ENCODE data around the gene SLC1A6.
"Not testable (repeated sequence)": the region's sequence is repeated elsewhere in the genome, so short reads cannot be mapped to it uniquely, and the experiment has no call there.

Gene SLC1A6

DNA sequence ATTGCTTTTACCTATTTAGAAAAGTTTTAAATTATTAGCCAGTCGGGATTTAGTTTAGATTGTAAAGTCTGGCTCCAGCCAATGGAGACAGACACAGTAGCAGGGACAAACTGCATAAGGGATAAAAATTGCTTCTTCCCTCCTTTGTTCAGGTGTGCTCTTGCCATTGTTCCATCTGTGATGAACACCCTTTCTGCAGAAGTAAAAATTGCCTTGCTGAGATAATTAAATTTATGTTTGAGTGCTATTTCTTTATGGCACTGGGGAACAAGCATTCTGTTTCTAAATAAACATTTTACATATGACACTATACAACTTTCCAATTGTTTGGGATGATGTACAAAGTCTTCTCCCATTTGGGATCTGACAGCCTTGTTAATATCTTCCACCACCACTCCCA, 20.4 kb downstream of the SLC1A6 start:
- in situ Hi-C loops (cut with MboI; ENCODE audit: low sequenced_read_pairs) = no loop called here

- in situ Hi-C loops (cut with MboI; ENCODE audit: low sequenced_read_pairs) = no loop called here
Observed at GRCh38 chr19:14957464-14957863, 22.2 kb downstream of the SLC1A6 start.

DNA sequence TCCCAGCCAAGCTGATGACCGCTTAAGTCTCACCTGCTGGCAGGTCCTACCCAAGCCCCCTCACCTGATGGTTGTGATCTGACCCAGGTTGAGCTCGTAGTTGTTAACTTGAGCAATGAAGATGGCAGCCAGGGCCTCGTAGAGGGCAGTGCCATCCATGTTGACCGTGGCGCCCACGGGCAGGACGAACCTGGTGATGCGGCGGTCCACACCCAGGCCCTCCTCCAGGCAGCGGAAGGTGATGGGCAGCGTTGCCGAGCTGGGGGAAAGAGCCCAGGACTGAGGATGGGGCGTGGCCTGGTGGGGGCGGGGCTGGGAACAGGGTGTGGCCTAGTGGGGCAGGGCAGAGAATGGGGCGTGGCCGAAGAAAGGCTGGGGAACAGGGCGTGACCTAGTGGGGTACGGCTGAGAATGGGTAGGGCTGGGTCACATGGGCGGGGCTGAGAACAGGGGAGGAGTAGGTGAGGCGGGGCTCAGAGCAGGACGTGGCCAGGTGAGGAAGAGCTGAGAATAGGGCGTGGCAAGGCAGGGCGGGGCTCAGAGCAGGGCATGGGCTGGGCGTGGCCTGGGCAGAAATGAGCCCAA, 25.5 kb downstream of the SLC1A6 start:
- in situ Hi-C loops (cut with MboI; ENCODE audit: low sequenced_read_pairs) = no loop called here

DNA sequence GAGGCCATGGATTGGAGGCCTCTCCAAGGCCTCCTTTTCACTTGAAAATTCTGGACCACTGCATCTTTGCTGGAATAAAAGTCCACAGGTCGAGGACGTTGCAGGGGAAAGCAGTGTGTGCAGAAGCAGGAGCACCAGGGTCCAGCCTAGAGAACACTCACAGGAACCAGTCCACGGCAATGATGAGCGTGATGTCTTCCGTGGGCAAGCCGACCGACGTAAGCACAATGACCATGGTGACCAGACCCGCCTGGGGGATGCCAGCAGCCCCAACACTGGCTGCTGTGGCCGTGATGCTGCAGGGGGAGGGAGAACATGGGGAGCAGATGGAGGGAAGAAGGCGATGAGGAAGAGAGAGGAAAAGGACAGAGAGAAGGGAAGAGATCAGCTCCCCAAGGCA, 26.9 kb downstream of the SLC1A6 start:
- in situ Hi-C loops (cut with MboI; ENCODE audit: low sequenced_read_pairs) = no loop called here

GRCh38 chr19:14950421-14950820, 29.2 kb downstream of the SLC1A6 start:
- in situ Hi-C loops (cut with MboI; ENCODE audit: low sequenced_read_pairs) = no loop called here

GRCh38 chr19:14949876-14950275, 29.8 kb downstream of the SLC1A6 start:
- in situ Hi-C loops (cut with MboI; ENCODE audit: low sequenced_read_pairs) = no loop called here

DNA sequence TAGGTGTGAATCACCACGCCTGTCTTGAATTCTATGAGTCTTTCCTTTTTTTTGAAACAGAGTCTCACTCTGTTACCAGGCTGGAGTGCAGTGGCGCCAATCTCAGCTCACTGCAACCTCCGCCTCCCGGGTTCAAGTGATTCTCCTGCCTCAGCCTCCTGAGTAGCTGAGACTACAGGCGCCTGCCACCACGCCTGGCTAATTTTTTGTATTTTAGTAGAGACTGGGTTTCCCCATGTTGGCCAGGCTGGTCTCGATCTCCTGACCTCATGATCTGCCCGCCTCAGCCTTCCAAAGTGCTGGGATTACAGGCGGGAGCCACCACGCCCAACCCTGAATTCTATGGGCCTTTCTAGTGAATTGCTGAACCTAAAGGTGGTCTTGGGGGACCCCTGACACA, 30.3 kb downstream of the SLC1A6 start:
- in situ Hi-C loops (cut with MboI; ENCODE audit: low sequenced_read_pairs) = not testable (repeated sequence)

GRCh38 chr19:14944456-14944855, 35.2 kb downstream of the SLC1A6 start:
- in situ Hi-C loops (cut with MboI; ENCODE audit: low sequenced_read_pairs) = no loop called here

- in situ Hi-C loops (cut with MboI; ENCODE audit: low sequenced_read_pairs) = no loop called here
Observed at GRCh38 chr19:14943601-14944000, 36.1 kb downstream of the SLC1A6 start.

DNA sequence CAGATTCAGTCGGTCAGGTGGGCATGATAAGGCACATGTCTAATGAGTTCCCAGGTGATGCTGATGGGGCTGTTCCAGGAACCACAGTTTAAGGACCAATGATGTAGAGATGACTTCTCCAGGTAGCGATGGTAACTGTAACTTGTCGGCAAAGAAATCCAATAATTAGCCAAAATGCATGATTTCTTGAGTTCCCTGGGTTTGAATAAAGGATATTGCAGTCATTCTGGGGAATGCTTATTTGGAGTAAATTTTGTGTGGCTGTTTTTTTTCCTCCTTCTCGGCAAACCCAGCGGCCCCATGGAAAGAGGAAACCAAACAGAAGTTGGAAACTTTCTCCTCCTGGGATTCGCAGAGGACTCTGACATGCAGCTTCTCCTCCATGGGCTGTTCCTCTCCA, 38.5 kb downstream of the SLC1A6 start, which contains the start of gene OR7C2:
Gene OR7C2, plus strand, starts transcription at position 301 of the 400 bp plus-strand sequence. Its CDS starts 0 bp downstream, at position 301.
- in situ Hi-C loops (cut with MboI; ENCODE audit: low sequenced_read_pairs) = no loop called here

GRCh38 chr19:14940266-14940665, 39.4 kb downstream of the SLC1A6 start:
- in situ Hi-C loops (cut with MboI; ENCODE audit: low sequenced_read_pairs) = no loop called here

- in situ Hi-C loops (cut with MboI; ENCODE audit: low sequenced_read_pairs) = no loop called here
Observed at GRCh38 chr19:14933506-14933905, 46.2 kb downstream of the SLC1A6 start.

DNA sequence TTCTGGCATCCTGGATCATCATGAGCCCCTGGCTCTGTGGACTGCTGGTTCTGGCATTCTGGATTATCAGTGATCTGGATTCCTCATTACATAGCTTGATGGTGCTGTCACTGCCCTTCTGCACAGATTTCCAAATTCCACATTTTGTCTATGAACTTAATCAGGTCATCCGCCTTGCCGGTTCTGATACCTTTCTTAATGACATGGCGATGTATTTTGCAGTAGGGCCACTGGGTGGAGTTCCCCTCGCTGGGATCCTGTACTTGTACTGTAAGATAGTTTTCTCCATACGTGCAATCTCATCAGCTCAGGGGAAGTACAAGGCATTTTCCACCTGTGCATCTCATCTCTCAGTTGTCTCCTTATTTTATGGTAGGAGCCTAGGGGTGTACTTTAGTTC, 62.8 kb downstream of the SLC1A6 start:
- in situ Hi-C loops (cut with MboI; ENCODE audit: low sequenced_read_pairs) = no loop called here

DNA sequence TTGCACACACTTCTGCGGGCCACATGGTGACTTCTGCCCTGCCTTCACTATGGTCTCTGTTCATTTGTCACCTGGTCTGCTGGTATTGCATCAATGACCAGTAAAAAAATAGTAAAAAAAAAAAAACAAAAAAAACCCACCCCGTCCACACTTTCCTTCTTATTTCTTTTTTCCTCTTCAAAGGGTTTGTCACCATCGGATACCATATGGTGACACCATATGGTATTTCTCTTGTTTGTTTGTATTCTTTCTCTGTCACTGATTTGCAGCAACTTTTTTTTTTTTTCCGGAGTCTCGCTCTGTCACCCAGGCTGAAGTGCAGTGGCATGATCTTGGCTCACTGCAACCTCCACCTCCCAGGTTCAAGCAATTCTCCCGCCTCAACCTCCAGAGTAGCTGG, 64.5 kb downstream of the SLC1A6 start:
- in situ Hi-C loops (cut with MboI; ENCODE audit: low sequenced_read_pairs) = no loop called here

DNA sequence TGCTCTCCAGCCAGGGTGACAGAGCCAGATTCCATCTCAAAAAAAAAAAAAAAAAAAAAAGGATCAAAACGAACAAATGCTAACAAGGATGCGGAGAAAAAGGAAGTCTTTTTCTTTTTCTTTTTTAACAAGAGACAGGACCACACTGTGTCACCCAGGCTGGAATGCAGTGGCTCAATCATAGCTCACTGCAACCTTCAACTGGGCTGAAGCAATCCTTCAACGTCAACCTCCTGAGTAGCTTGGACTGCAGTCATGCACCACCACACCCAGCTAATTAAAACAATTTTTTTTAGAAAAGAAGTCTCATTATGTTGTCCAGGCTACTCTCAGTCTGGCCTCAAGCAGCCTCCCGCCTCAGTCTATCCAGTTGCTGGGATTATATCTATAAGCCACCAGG, 73.0 kb downstream of the SLC1A6 start:
- in situ Hi-C loops (cut with MboI; ENCODE audit: low sequenced_read_pairs) = no loop called here

DNA sequence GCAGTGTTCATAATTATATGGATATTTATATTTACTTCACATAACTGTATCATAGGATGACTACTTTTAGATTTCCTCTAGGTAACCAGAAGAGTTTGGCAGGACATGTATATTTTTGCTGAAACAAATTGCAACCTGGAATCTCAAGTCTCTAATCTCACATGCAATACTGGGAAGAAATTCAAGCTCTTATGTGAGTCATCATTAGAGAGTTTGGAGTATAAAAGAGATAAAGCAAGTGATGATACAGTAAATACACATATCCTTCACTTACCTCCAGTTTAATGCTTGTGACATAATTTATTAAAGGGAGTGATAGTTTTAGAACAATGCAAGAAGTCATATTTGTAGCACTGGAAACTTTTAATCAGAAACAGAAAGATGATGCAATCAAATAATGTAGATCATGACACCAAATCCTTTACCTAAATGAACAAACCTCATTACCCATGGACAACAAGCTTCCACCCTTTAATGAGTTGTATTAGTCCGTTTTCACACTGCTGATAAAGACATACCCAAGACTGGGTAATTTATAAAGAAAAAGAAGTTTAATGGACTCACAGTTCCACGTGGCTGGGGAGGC, 77.9 kb downstream of the SLC1A6 start:
- in situ Hi-C loops (cut with MboI; ENCODE audit: low sequenced_read_pairs) = no loop called here

Measured in hTERT RPE-1 (cell line).